Peyer's patch (tissue), 4 donors: ENCODE results near the gene COX7B. TPM values are rescaled to one million over a fixed set of nuclear protein-coding genes. Genes with fewer than 3 reads are reported as not detected.

Experiments used
- DNase-seq, 3 donors: peaks; one replicate each; pipeline ENCODE4 v3.0.0-alpha.2; 2017 to 2019
- H3K27ac ChIP-seq, 4 donors: fragments of 200-600 bp; sonication (generic); one replicate each; pipeline ENCODE4 v1.5.1; 2016 to 2019
- H3K27me3 ChIP-seq, 2 donors: fragments of 200-600 bp; sonication (generic); one replicate each; pipeline ENCODE4 v1.5.1; 2019
- H3K36me3 ChIP-seq, 3 donors: fragments of 200-600 bp; sonication (generic); one replicate each; pipeline ENCODE4 v1.5.1; 2016 to 2019
- H3K4me1 ChIP-seq, 4 donors: fragments of 200-600 bp; sonication (generic); one replicate each; pipeline ENCODE4 v1.5.1; 2016 to 2019
- H3K4me3 ChIP-seq, 4 donors: fragments of 200-600 bp; sonication (generic); 1 replicate in 3 of 4; 2 replicates in 1 of 4; pipeline ENCODE4 v1.5.1; 2016 to 2019; ENCODE audit warnings: mild to moderate bottlenecking in 1 of 4
- H3K9me3 ChIP-seq, 4 donors: fragments of 200-600 bp; sonication (generic); one replicate each; pipeline ENCODE4 v1.5.1; 2016 to 2019; ENCODE audit warnings: mild to moderate bottlenecking in 1 of 4
- POLR2A ChIP-seq, 2 donors: fragments of 450-650 bp; IDR thresholded peaks; one replicate each; pipeline ENCODE4 v1.5.1; 2017; ENCODE audit warnings: antibody characterized with exemption in 2 of 2, mild to moderate bottlenecking in 2 of 2, moderate library complexity in 2 of 2
- small RNA-seq, 2 donors: library from RNA; depleted of rRNA; stranded (forward); fragments of <200 nt; gene quantifications; one replicate each; pipeline ENCODE3, GENCODE V24; 2016
- total RNA-seq, 4 donors: library from RNA; depleted of rRNA; stranded (reverse); fragments of >200 nt; gene quantifications; one replicate each; pipeline ENCODE4 v1.1.0, GENCODE V29; 2016
- TF ChIP-seq, protein P1 (sequence below), 6 experiments: fragments of 450-650 bp in 4 of 6; fragments of 200-600 bp in 2 of 6; sonication (generic) in 1 of 6; IDR thresholded peaks; one replicate each; pipeline ENCODE4 v1.5.1; 2017 to 2019; ENCODE audit warnings: antibody characterized with exemption in 6 of 6, mild to moderate bottlenecking in 3 of 6, moderate library complexity in 1 of 6

The COX7B gene
- total RNA-seq, 4 donors from 2014 or later, result 402 to 457 (median 432) TPM

DNA sequence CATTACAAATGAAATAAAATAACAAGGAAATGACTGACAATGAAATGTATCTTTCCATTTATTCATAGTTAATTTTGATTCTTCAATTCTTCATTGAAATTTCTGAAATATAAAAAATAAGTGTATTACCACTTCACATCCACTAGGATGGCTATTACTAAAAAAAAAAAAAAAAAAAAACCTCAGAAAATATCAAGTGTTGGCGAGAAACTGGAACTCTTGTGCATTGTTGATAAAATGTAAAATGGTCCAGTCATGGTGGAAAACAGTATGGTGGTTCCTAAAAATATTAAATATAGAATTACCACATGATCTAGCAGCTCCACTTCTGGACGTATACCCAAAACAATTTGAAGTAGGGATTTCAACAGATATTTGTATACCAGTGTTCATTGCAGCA lies 47.3 kb downstream of the COX7B start:
- DNase-seq, result no peak
- no peaks in the 10 kb centered on the region for H3K36me3 ChIP-seq
- TF ChIP-seq POLR2A (IDR thresholded peaks at IDR 0.05), result no peak
- TF ChIP-seq, protein P1, sequence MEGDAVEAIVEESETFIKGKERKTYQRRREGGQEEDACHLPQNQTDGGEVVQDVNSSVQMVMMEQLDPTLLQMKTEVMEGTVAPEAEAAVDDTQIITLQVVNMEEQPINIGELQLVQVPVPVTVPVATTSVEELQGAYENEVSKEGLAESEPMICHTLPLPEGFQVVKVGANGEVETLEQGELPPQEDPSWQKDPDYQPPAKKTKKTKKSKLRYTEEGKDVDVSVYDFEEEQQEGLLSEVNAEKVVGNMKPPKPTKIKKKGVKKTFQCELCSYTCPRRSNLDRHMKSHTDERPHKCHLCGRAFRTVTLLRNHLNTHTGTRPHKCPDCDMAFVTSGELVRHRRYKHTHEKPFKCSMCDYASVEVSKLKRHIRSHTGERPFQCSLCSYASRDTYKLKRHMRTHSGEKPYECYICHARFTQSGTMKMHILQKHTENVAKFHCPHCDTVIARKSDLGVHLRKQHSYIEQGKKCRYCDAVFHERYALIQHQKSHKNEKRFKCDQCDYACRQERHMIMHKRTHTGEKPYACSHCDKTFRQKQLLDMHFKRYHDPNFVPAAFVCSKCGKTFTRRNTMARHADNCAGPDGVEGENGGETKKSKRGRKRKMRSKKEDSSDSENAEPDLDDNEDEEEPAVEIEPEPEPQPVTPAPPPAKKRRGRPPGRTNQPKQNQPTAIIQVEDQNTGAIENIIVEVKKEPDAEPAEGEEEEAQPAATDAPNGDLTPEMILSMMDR (IDR thresholded peaks at IDR 0.05), result no peak
- H3K4me1 ChIP-seq, result no peaks in the 10 kb centered on the region
- H3K27ac ChIP-seq, result no peak overlapping the region
- H3K9me3 ChIP-seq, result no peaks in the 10 kb centered on the region
- no peaks in the 10 kb centered on the region for H3K27me3 ChIP-seq
- H3K4me3 ChIP-seq, result no peak overlapping the region

DNA sequence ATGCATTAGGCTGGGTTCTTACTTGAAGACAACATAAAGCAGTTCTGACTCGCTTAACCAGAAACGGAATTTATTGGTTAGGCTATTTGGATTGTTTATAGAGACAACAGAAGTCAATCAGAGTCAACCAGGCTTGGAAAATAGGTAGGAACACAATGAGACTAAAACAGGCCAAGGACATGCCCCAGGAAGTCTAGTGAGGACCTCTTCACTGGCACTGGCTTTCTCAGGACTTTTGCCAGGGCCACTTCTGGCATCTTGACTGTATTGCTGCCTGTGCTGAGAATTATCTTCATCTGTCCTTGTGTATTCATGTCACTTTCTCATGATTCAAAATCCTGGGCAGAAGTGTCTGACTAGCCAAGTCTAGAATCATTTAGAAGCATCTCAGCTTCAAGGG lies 50.6 kb downstream of the COX7B start:
- no peaks in the 10 kb centered on the region for H3K9me3 ChIP-seq
- no peaks in the 10 kb centered on the region for H3K36me3 ChIP-seq
- no peak overlapping the region for H3K27ac ChIP-seq
- H3K4me3 ChIP-seq, result no peak overlapping the region
- no peaks in the 10 kb centered on the region for H3K4me1 ChIP-seq
- TF ChIP-seq POLR2A (IDR thresholded peaks at IDR 0.05), result no peak
- TF ChIP-seq, protein P1 (IDR thresholded peaks at IDR 0.05), result no peak
- no peaks in the 10 kb centered on the region for H3K27me3 ChIP-seq
- DNase-seq, result no peak

DNA sequence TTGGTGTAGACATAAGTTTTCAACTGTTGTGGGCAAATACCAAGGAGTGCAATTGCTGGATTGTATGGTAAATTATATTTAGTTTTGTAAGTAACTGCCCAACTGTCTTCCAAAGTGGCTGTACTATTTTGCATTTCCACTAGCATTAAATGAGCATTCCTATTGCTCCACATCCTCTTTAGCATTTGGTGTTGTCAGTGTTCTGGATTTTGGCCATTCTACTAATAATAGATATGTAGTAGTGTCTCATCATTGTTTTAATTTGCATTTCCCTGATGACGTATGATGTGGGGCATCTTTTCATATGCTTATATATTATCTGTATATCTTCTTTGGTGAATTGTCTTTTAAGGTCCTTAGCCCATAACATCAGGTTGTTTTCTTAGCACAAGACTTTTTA lies 52.9 kb downstream of the COX7B start:
- no peak for TF ChIP-seq POLR2A (IDR thresholded peaks at IDR 0.05)
- TF ChIP-seq, protein P1 (IDR thresholded peaks at IDR 0.05), result no peak
- no peak for DNase-seq
- H3K27ac ChIP-seq, result no peak overlapping the region
- H3K4me1 ChIP-seq, result no peaks in the 10 kb centered on the region
- no peaks in the 10 kb centered on the region for H3K27me3 ChIP-seq
- no peaks in the 10 kb centered on the region for H3K9me3 ChIP-seq
- H3K4me3 ChIP-seq, result no peak overlapping the region
- no peaks in the 10 kb centered on the region for H3K36me3 ChIP-seq

DNA sequence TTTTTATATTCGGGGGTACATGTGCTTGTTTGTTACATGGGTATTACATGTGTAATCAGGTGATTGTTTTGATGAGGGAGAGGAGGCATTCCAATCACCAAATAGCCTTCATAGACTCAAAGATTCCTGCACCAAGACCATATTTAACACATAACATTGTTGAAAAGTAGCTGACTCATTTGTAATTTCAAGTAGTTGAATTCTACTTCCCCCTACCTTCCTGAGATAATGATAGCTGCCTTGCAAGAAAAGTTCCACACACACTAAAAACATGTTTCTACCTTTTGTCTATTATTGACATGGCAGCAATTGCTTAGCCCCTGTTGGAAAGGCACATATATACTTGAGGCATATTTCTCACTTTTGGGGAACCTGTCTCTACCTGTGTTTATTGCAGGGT lies 54.0 kb downstream of the COX7B start:
- Histone ChIP-seq H3K27ac (no peak overlapping the region), H3K27me3 (no peaks in the 10 kb centered on the region), H3K4me1 (no peaks in the 10 kb centered on the region), H3K4me3 (no peak overlapping the region), H3K36me3 (no peaks in the 10 kb centered on the region), H3K9me3 (no peaks in the 10 kb centered on the region)
- no peak for TF ChIP-seq POLR2A (IDR thresholded peaks at IDR 0.05)
- TF ChIP-seq, protein P1 (IDR thresholded peaks at IDR 0.05), result no peak
- DNase-seq, result no peak

DNA sequence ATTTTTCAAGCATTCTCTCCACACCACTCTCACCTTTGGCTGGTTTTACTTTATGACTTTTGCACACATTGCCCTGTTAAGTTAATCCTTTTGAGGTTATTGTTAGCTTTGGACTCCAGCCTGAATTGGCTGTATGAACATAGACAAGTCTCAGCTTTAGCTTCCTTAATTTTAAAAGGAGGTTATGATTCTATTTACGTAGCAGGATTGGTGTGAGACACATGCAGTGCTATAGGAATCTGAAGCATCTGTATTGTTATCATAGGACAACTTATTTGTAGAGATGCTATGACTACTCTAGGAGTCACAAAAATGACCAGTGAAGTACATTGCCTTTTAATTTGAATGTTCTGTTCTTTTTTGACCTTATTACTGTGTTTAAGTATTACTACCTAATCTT lies 54.4 kb downstream of the COX7B start:
- H3K27ac ChIP-seq, result no peak overlapping the region
- DNase-seq, result no peak
- TF ChIP-seq POLR2A (IDR thresholded peaks at IDR 0.05), result no peak
- TF ChIP-seq, protein P1 (IDR thresholded peaks at IDR 0.05), result no peak
- no peaks in the 10 kb centered on the region for H3K9me3 ChIP-seq
- no peaks in the 10 kb centered on the region for H3K4me1 ChIP-seq
- H3K27me3 ChIP-seq, result no peaks in the 10 kb centered on the region
- H3K36me3 ChIP-seq, result no peaks in the 10 kb centered on the region
- H3K4me3 ChIP-seq, result no peak overlapping the region

Small RNA genes lying within 50 kb of the gene (small RNA-seq; reads per million reads assigned to genes)
- 0 reads per million in 2 donors for gene RN7SL460P

Other genes with a start within 250 kb of the COX7B start
- 100 to 1,000 TPM in 2 of 4 donors, 10 to 100 TPM in 2; 79.3 to 309 (median 99.6) TPM for gene ATRX, start 113.3 kb upstream of the COX7B start, total RNA-seq
- 10 to 100 TPM; 29.5 to 62.7 (median 50.1) TPM for gene MAGT1, start 4.0 kb upstream of the COX7B start, total RNA-seq
- gene ATP7A, start 11.2 kb downstream of the COX7B start, total RNA-seq, result 1 to 10 TPM; 6.5 to 8.8 (median 6.8) TPM
- not detected for gene PGAM4, start 70.2 kb downstream of the COX7B start, total RNA-seq
- 100 to 1,000 TPM; 120 to 260 (median 215) TPM for gene PGK1, start 204.8 kb downstream of the COX7B start, total RNA-seq
- 10 to 100 TPM in 1 of 4 donors, 1 to 10 TPM in 3; 3.1 to 14.9 (median 6.3) TPM for gene TAF9B, start 240.2 kb downstream of the COX7B start, total RNA-seq